Measurements from ENCODE around the gene ATP9B. TPM values are rescaled to one million over a fixed set of nuclear protein-coding genes. Genes with fewer than 3 reads are reported as not detected.

Gene ATP9B
- total and polyA plus RNA-seq, 2 experiments from 2014 or later = 8.5 to 12.8 TPM

GRCh38 chr18:79107886-79108285, 38.7 kb downstream of the ATP9B start:
- Histone ChIP-seq H3K9me3 (ENCODE audit: low read depth) (no peaks in the 10 kb centered on the region), H3K9me2 (ENCODE audit: insufficient read depth) (no peaks in the 10 kb centered on the region), H3K4me1 (ENCODE audit: insufficient read depth) (no peaks in the 10 kb centered on the region; the same call in 1 of the 2 replicates), H2AFZ (no peak overlapping the region), H3K36me3 (ENCODE audit: low read depth) (no peaks in the 10 kb centered on the region), H3F3A (ENCODE audit: insufficient read depth) (peaks cover 6% of the 10 kb centered on the region; the same call in 1 of the 2 replicates), H3K27me3 (replicated peaks; ENCODE audit: insufficient read depth) (no peaks in the 10 kb centered on the region), H4K20me1 (ENCODE audit: insufficient read depth) (no peaks in the 10 kb centered on the region), H3K4me2 (ENCODE audit: unreplicated experiment) (no peak overlapping the region), H3K79me2 (ENCODE audit: insufficient read depth) (peaks cover 35% of the 10 kb centered on the region; the same call in 1 of the 2 replicates), H3K9ac (no peak overlapping the region), H3K27ac (no peak overlapping the region), H3K4me3 (no peak overlapping the region)
- in situ Hi-C loops (cut with MboI) = no loop called here
- WGBS, 2 experiments (ENCODE audit: low coverage in 1 of 2, low lambda C conversion rate in 2 of 2, missing lambda C conversion rate in 2 of 2) = 95 to 97% methylated on average over 4 of the region's 4 CpGs
- DNase-seq = no peak
- TF ChIP-seq EZH2phosphoT487 (IDR thresholded peaks at IDR 0.05; ENCODE audit: insufficient read depth, low read depth) (no peak), EZH2 (IDR thresholded peaks at IDR 0.05; ENCODE audit: insufficient read depth, poor library complexity, severe bottlenecking) (no peak)

GRCh38 chr18:79108549-79109215, 39.5 kb downstream of the ATP9B start:
- Histone ChIP-seq H3K79me2 (ENCODE audit: insufficient read depth) (peaks cover 29% of the 10 kb centered on the region; the same call in 1 of the 2 replicates), H3K36me3 (ENCODE audit: low read depth) (no peaks in the 10 kb centered on the region), H2AFZ (peak overlapping the region; percentile 16; the same call in 1 of the 2 replicates), H3F3A (ENCODE audit: insufficient read depth) (peaks cover 6% of the 10 kb centered on the region; the same call in 1 of the 2 replicates), H3K9me2 (ENCODE audit: insufficient read depth) (no peaks in the 10 kb centered on the region), H4K20me1 (ENCODE audit: insufficient read depth) (no peaks in the 10 kb centered on the region), H3K4me1 (ENCODE audit: insufficient read depth) (no peaks in the 10 kb centered on the region; the same call in 1 of the 2 replicates), H3K9ac (no peak overlapping the region), H3K27me3 (replicated peaks; ENCODE audit: insufficient read depth) (no peaks in the 10 kb centered on the region), H3K9me3 (ENCODE audit: low read depth) (no peaks in the 10 kb centered on the region), H3K4me3 (no peak overlapping the region), H3K27ac (no peak overlapping the region), H3K4me2 (ENCODE audit: unreplicated experiment) (no peak overlapping the region)
- peak; percentile 65 for DNase-seq
- TF ChIP-seq EZH2 (IDR thresholded peaks at IDR 0.05; ENCODE audit: insufficient read depth, poor library complexity, severe bottlenecking) (no peak), EZH2phosphoT487 (IDR thresholded peaks at IDR 0.05; ENCODE audit: insufficient read depth, low read depth) (no peak)
- in situ Hi-C loops (cut with MboI) = no loop called here
- WGBS, 2 experiments (ENCODE audit: low coverage in 1 of 2, low lambda C conversion rate in 2 of 2, missing lambda C conversion rate in 2 of 2) = 27 to 29% methylated on average over 7 of the region's 7 CpGs

GRCh38 chr18:79111483-79111882, 42.3 kb downstream of the ATP9B start:
- H3F3A ChIP-seq (ENCODE audit: insufficient read depth) = peaks cover 6% of the 10 kb centered on the region; the same call in 1 of the 2 replicates
- H4K20me1 ChIP-seq (ENCODE audit: insufficient read depth) = no peaks in the 10 kb centered on the region
- H3K9me2 ChIP-seq (ENCODE audit: insufficient read depth) = no peaks in the 10 kb centered on the region
- H2AFZ ChIP-seq = no peak overlapping the region
- DNase-seq = no peak
- H3K4me2 ChIP-seq (ENCODE audit: unreplicated experiment) = no peak overlapping the region
- H3K9me3 ChIP-seq (ENCODE audit: low read depth) = no peaks in the 10 kb centered on the region
- H3K4me1 ChIP-seq (ENCODE audit: insufficient read depth) = no peaks in the 10 kb centered on the region; the same call in 1 of the 2 replicates
- H3K27ac ChIP-seq = no peak overlapping the region
- H3K9ac ChIP-seq = no peak overlapping the region
- in situ Hi-C loops (cut with MboI) = no loop called here
- H3K79me2 ChIP-seq (ENCODE audit: insufficient read depth) = peaks cover 7% of the 10 kb centered on the region; the same call in 1 of the 2 replicates
- no peaks in the 10 kb centered on the region for H3K27me3 ChIP-seq (replicated peaks; ENCODE audit: insufficient read depth)
- no peak for TF ChIP-seq EZH2 (IDR thresholded peaks at IDR 0.05; ENCODE audit: insufficient read depth, poor library complexity, severe bottlenecking)
- TF ChIP-seq EZH2phosphoT487 (IDR thresholded peaks at IDR 0.05; ENCODE audit: insufficient read depth, low read depth) = no peak
- H3K36me3 ChIP-seq (ENCODE audit: low read depth) = no peaks in the 10 kb centered on the region
- no peak overlapping the region for H3K4me3 ChIP-seq
- WGBS, 2 experiments (ENCODE audit: low coverage in 1 of 2, low lambda C conversion rate in 2 of 2, missing lambda C conversion rate in 2 of 2) = 64 to 69% methylated on average over 5 of the region's 5 CpGs

GRCh38 chr18:79117385-79117784, 48.2 kb downstream of the ATP9B start:
- H3F3A ChIP-seq (ENCODE audit: insufficient read depth) = no peaks in the 10 kb centered on the region
- no peaks in the 10 kb centered on the region for H3K27me3 ChIP-seq (replicated peaks; ENCODE audit: insufficient read depth)
- H3K79me2 ChIP-seq (ENCODE audit: insufficient read depth) = no peaks in the 10 kb centered on the region
- 70 to 73% methylated on average over 3 of the region's 3 CpGs for WGBS, 2 experiments (ENCODE audit: low coverage in 1 of 2, low lambda C conversion rate in 2 of 2, missing lambda C conversion rate in 2 of 2)
- no peaks in the 10 kb centered on the region for H3K4me1 ChIP-seq (ENCODE audit: insufficient read depth)
- no peaks in the 10 kb centered on the region for H3K9me2 ChIP-seq (ENCODE audit: insufficient read depth)
- in situ Hi-C loops (cut with MboI) = no loop called here
- H3K4me2 ChIP-seq (ENCODE audit: unreplicated experiment) = no peak overlapping the region
- H3K27ac ChIP-seq = no peak overlapping the region
- no peaks in the 10 kb centered on the region for H4K20me1 ChIP-seq (ENCODE audit: insufficient read depth)
- no peak overlapping the region for H2AFZ ChIP-seq
- no peak for DNase-seq
- H3K9me3 ChIP-seq (ENCODE audit: low read depth) = no peaks in the 10 kb centered on the region
- TF ChIP-seq EZH2phosphoT487 (IDR thresholded peaks at IDR 0.05; ENCODE audit: insufficient read depth, low read depth) = no peak
- TF ChIP-seq EZH2 (IDR thresholded peaks at IDR 0.05; ENCODE audit: insufficient read depth, poor library complexity, severe bottlenecking) = no peak
- H3K36me3 ChIP-seq (ENCODE audit: low read depth) = no peaks in the 10 kb centered on the region
- H3K9ac ChIP-seq = no peak overlapping the region
- H3K4me3 ChIP-seq = no peak overlapping the region

All from GM23248 (cell line).